ENCODE data around the gene NHLRC4. TPM values are rescaled to one million over a fixed set of nuclear protein-coding genes. Genes with fewer than 3 reads are reported as not detected.
A peak's percentile ranks its signal among the peaks of the same experiment; 100 is the strongest.

NHLRC4 gene
- total RNA-seq, 1 experiment from 2014 or later: 4.0 TPM

- DNase-seq (ENCODE audit: low read depth, low spot score) (no peak), ATAC-seq (no peak)
- peaks cover 41% of the 10 kb centered on the region for H3K4me1 ChIP-seq (ENCODE audit: control insufficient read depth, insufficient read depth, low read length)
- H3K36me3 ChIP-seq (ENCODE audit: control insufficient read depth, insufficient read depth, low read length): no peaks in the 10 kb centered on the region
- peak overlapping the region; percentile 95; the same call in 1 of the 2 replicates for H3K27ac ChIP-seq (ENCODE audit: low read length)
- peak overlapping the region in 1 of 2 experiments; percentile 82; a peak in 1 of 4 replicates for H3K4me3 ChIP-seq (ENCODE audit: low read depth in 2 of 2, low read length in 2 of 2)
- no peak for TF ChIP-seq TCF7L2 (IDR thresholded peaks at IDR 0.05; ENCODE audit: low read depth, low read length)
- TF ChIP-seq REST (IDR thresholded peaks at IDR 0.05; ENCODE audit: insufficient read depth in 1 of 2, low read depth in 2 of 2, low read length in 1 of 2): no peak
- TF ChIP-seq POLR2AphosphoS5 (IDR thresholded peaks at IDR 0.05; ENCODE audit: low read depth, low read length): no peak
- TF ChIP-seq CTCF (IDR thresholded peaks at IDR 0.05): no peak
- no peaks in the 10 kb centered on the region for H3K9me3 ChIP-seq (ENCODE audit: control insufficient read depth, insufficient read depth, low read depth, low read length)
- H3K27me3 ChIP-seq (ENCODE audit: control insufficient read depth, insufficient read depth, low read length): no peaks in the 10 kb centered on the region
- CTCF ChIA-PET: no interaction called here
- intact Hi-C loops (cut with micrococcal nuclease; ENCODE audit: unreplicated experiment) (no loop called here), in situ Hi-C loops (cut with HindIII; ENCODE audit: low pct_unique_long_range_greater_than_20kb, low sequenced_read_pairs) (no loop called here)
- POLR2A ChIA-PET: no interaction called here
- TSS peak; percentile 87 for BruUV-seq (replicated peaks)
Measured at GRCh38 chr16:525123-525519, 41.7 kb upstream of the NHLRC4 start.

GRCh38 chr16:525520-526180 is 41.2 kb upstream of the NHLRC4 start:
- Histone ChIP-seq H3K27me3 (ENCODE audit: control insufficient read depth, insufficient read depth, low read length) (no peaks in the 10 kb centered on the region), H3K4me3 (ENCODE audit: low read depth in 2 of 2, low read length in 2 of 2) (peak overlapping the region; percentile 82), H3K36me3 (ENCODE audit: control insufficient read depth, insufficient read depth, low read length) (no peaks in the 10 kb centered on the region), H3K4me1 (ENCODE audit: control insufficient read depth, insufficient read depth, low read length) (peaks cover 42% of the 10 kb centered on the region), H3K9me3 (ENCODE audit: control insufficient read depth, insufficient read depth, low read depth, low read length) (no peaks in the 10 kb centered on the region), H3K27ac (ENCODE audit: low read length) (peak overlapping the region; percentile 95)
- no TSS peak for BruUV-seq (replicated peaks)
- ChIA-PET POLR2A (no interaction called here), CTCF (no interaction called here)
- in situ Hi-C loops (cut with HindIII; ENCODE audit: low pct_unique_long_range_greater_than_20kb, low sequenced_read_pairs): no loop called here
- ATAC-seq (peak; percentile 24), DNase-seq (ENCODE audit: low read depth, low spot score) (peak; percentile 81)
- TF ChIP-seq POLR2AphosphoS5 (IDR thresholded peaks at IDR 0.05; ENCODE audit: low read depth, low read length) (no peak; the same call in 1 of the 2 replicates), REST (IDR thresholded peaks at IDR 0.05; ENCODE audit: insufficient read depth in 1 of 2, low read depth in 2 of 2, low read length in 1 of 2) (no peak), CTCF (IDR thresholded peaks at IDR 0.05) (no peak), SIN3A (IDR thresholded peaks at IDR 0.05; ENCODE audit: borderline replicate concordance, insufficient read depth, low read depth, low read length) (no peak), TCF7L2 (IDR thresholded peaks at IDR 0.05; ENCODE audit: low read depth, low read length) (no peak)
- intact Hi-C loops (cut with micrococcal nuclease; ENCODE audit: unreplicated experiment): no loop called here
